GM18502 (cell line): ENCODE data around the gene TNK2.
"Not testable (repeated sequence)": the region's sequence is repeated elsewhere in the genome, so short reads cannot be mapped to it uniquely, and the experiment has no call there.

Experiments
- ATAC-seq: cut with Tn5 transposase; IDR thresholded peaks from one replicate; pipeline ENCODE4 v1.9.1; 2021; ENCODE audit warnings: mild to moderate bottlenecking; ENCODE audit not compliant: unreplicated experiment, poor library complexity

Gene TNK2

GRCh38 chr3:195918176-195918575 lies 9.8 kb upstream of the TNK2 start:
- no peak for ATAC-seq

- no peak for ATAC-seq
Measured at GRCh38 chr3:195916991-195917390, 8.6 kb upstream of the TNK2 start.

GRCh38 chr3:195916291-195916690 lies 7.9 kb upstream of the TNK2 start:
- ATAC-seq: no peak

- ATAC-seq: peak; percentile 91
Measured at GRCh38 chr3:195914648-195915473, 6.5 kb upstream of the TNK2 start.

- not testable (repeated sequence) for ATAC-seq
Measured at GRCh38 chr3:195914146-195914545, 5.8 kb upstream of the TNK2 start.

GRCh38 chr3:195913382-195913781 lies 5.0 kb upstream of the TNK2 start:
- ATAC-seq: no peak

GRCh38 chr3:195911946-195912270 lies 3.6 kb upstream of the TNK2 start:
- ATAC-seq: no peak

GRCh38 chr3:195911041-195911945 lies 2.9 kb upstream of the TNK2 start:
- ATAC-seq: no peak

- no peak for ATAC-seq
Measured at GRCh38 chr3:195910499-195910845, 2.1 kb upstream of the TNK2 start.

- ATAC-seq: peak; percentile 42
Measured at GRCh38 chr3:195909644-195910498, 1.5 kb upstream of the TNK2 start.

GRCh38 chr3:195908694-195909581 lies 587 bp upstream of the TNK2 start:
- ATAC-seq: peak; percentile 26

GRCh38 chr3:195907684-195907933 lies 742 bp downstream of the TNK2 start:
- peak; percentile 23 for ATAC-seq

GRCh38 chr3:195906865-195907683 lies 1.3 kb downstream of the TNK2 start:
- peak; percentile 37 for ATAC-seq

GRCh38 chr3:195905970-195906864 lies 2.1 kb downstream of the TNK2 start:
- ATAC-seq: no peak

GRCh38 chr3:195904368-195904767 lies 4.0 kb downstream of the TNK2 start:
- no peak for ATAC-seq

GRCh38 chr3:195903950-195904290 lies 4.4 kb downstream of the TNK2 start:
- no peak for ATAC-seq

- ATAC-seq: not testable (repeated sequence)
Measured at GRCh38 chr3:195902634-195903033, 5.7 kb downstream of the TNK2 start.
